Measurements from ENCODE around the gene REXO1.

The REXO1 gene

GRCh38 chr19:1837222-1837565, 11.1 kb downstream of the REXO1 start:
- H2BK12ac ChIP-seq (ENCODE audit: low read length in 2 of 2) = no peak overlapping the region
- no peak overlapping the region for H3K23ac ChIP-seq (ENCODE audit: low read length in 2 of 2)
- H2BK5ac ChIP-seq (ENCODE audit: low read depth, low read length, poor library complexity, severe bottlenecking) = no peak overlapping the region
- peaks cover 0 to 44% of the 10 kb centered on the region in 2 experiments for H3K36me3 ChIP-seq (ENCODE audit: control insufficient read depth in 1 of 2, insufficient read depth in 2 of 2, low read depth in 1 of 2, low read length in 2 of 2)
- no peak overlapping the region for H2BK120ac ChIP-seq (ENCODE audit: low read depth, low read length)
- no peak overlapping the region for H3K14ac ChIP-seq (ENCODE audit: low read length in 2 of 2)
- H3K18ac ChIP-seq (ENCODE audit: low read depth in 1 of 2, low read length in 2 of 2) = no peak overlapping the region
- H2AFZ ChIP-seq (ENCODE audit: low read depth, low read length) = no peak overlapping the region
- H3K9me3 ChIP-seq (ENCODE audit: control insufficient read depth, low read length) = no peaks in the 10 kb centered on the region
- H3K79me1 ChIP-seq (replicated peaks; ENCODE audit: low read length, poor library complexity, severe bottlenecking) = peaks cover 19% of the 10 kb centered on the region
- 79% methylated on average over 11 of the region's 11 CpGs for WGBS
- H3K27me3 ChIP-seq (ENCODE audit: control insufficient read depth in 1 of 2, insufficient read depth in 1 of 2, low read length in 2 of 2) = no peaks in the 10 kb centered on the region
- H3K4me2 ChIP-seq (ENCODE audit: low read length, poor library complexity, severe bottlenecking) = no peak overlapping the region
- H4K8ac ChIP-seq (ENCODE audit: low read length) = peak overlapping the region; percentile 42
- no peak overlapping the region for H3K9ac ChIP-seq (ENCODE audit: low read length)
- DNase-seq = no peak
- H3K4ac ChIP-seq (ENCODE audit: low read depth in 1 of 2, low read length in 2 of 2) = no peak overlapping the region
- H3K4me1 ChIP-seq (ENCODE audit: control insufficient read depth, insufficient read depth, low read depth, low read length) = peaks cover 20% of the 10 kb centered on the region
- no peak overlapping the region for H3K27ac ChIP-seq (ENCODE audit: low read length, poor library complexity, severe bottlenecking)
- peak overlapping the region in 1 of 2 experiments; percentile 14 for H3K4me3 ChIP-seq (ENCODE audit: insufficient read depth in 1 of 2, low read depth in 1 of 2, low read length in 2 of 2)
- no peak overlapping the region for H4K91ac ChIP-seq (ENCODE audit: low read length)
- H2BK15ac ChIP-seq (ENCODE audit: low read depth, poor library complexity, severe bottlenecking) = no peak overlapping the region
- H2AK5ac ChIP-seq (ENCODE audit: low read length, severe bottlenecking) = no peak overlapping the region

- H3K4me2 ChIP-seq (ENCODE audit: low read length, poor library complexity, severe bottlenecking) = no peak overlapping the region
- H3K4ac ChIP-seq (ENCODE audit: low read depth in 1 of 2, low read length in 2 of 2) = no peak overlapping the region
- H2BK12ac ChIP-seq (ENCODE audit: low read length in 2 of 2) = no peak overlapping the region
- no peak overlapping the region for H3K18ac ChIP-seq (ENCODE audit: low read depth in 1 of 2, low read length in 2 of 2)
- H4K91ac ChIP-seq (ENCODE audit: low read length) = no peak overlapping the region
- H3K23ac ChIP-seq (ENCODE audit: low read length in 2 of 2) = no peak overlapping the region
- H3K4me3 ChIP-seq (ENCODE audit: insufficient read depth in 1 of 2, low read depth in 1 of 2, low read length in 2 of 2) = no peak overlapping the region
- no peak overlapping the region for H2BK120ac ChIP-seq (ENCODE audit: low read depth, low read length)
- H3K14ac ChIP-seq (ENCODE audit: low read length in 2 of 2) = no peak overlapping the region
- no peak overlapping the region for H2AK5ac ChIP-seq (ENCODE audit: low read length, severe bottlenecking)
- H4K8ac ChIP-seq (ENCODE audit: low read length) = no peak overlapping the region
- H3K9ac ChIP-seq (ENCODE audit: low read length) = no peak overlapping the region
- H2AFZ ChIP-seq (ENCODE audit: low read depth, low read length) = no peak overlapping the region
- H3K27ac ChIP-seq (ENCODE audit: low read length, poor library complexity, severe bottlenecking) = no peak overlapping the region
- no peaks in the 10 kb centered on the region for H3K27me3 ChIP-seq (ENCODE audit: control insufficient read depth in 1 of 2, insufficient read depth in 1 of 2, low read length in 2 of 2)
- H3K9me3 ChIP-seq (ENCODE audit: control insufficient read depth, low read length) = no peaks in the 10 kb centered on the region
- DNase-seq = no peak
- peaks cover 0 to 48% of the 10 kb centered on the region in 2 experiments for H3K36me3 ChIP-seq (ENCODE audit: control insufficient read depth in 1 of 2, insufficient read depth in 2 of 2, low read depth in 1 of 2, low read length in 2 of 2)
- H2BK5ac ChIP-seq (ENCODE audit: low read depth, low read length, poor library complexity, severe bottlenecking) = no peak overlapping the region
- peaks cover 18% of the 10 kb centered on the region for H3K4me1 ChIP-seq (ENCODE audit: control insufficient read depth, insufficient read depth, low read depth, low read length)
- peaks cover 21% of the 10 kb centered on the region for H3K79me1 ChIP-seq (replicated peaks; ENCODE audit: low read length, poor library complexity, severe bottlenecking)
- no peak overlapping the region for H2BK15ac ChIP-seq (ENCODE audit: low read depth, poor library complexity, severe bottlenecking)
- 91% methylated on average over 31 of the region's 31 CpGs for WGBS
Observed at GRCh38 chr19:1836458-1837221, 11.6 kb downstream of the REXO1 start.

GRCh38 chr19:1833540-1833939, 14.7 kb downstream of the REXO1 start:
- Histone ChIP-seq H3K36me3 (ENCODE audit: control insufficient read depth in 1 of 2, insufficient read depth in 2 of 2, low read depth in 1 of 2, low read length in 2 of 2) (peaks cover 13 to 52% of the 10 kb centered on the region in 2 experiments), H3K4me3 (ENCODE audit: insufficient read depth in 1 of 2, low read depth in 1 of 2, low read length in 2 of 2) (no peak overlapping the region), H2AFZ (ENCODE audit: low read depth, low read length) (no peak overlapping the region), H4K8ac (ENCODE audit: low read length) (no peak overlapping the region), H3K9ac (ENCODE audit: low read length) (no peak overlapping the region), H2BK120ac (ENCODE audit: low read depth, low read length) (no peak overlapping the region), H3K4ac (ENCODE audit: low read depth in 1 of 2, low read length in 2 of 2) (no peak overlapping the region), H3K27me3 (ENCODE audit: control insufficient read depth in 1 of 2, insufficient read depth in 1 of 2, low read length in 2 of 2) (no peaks in the 10 kb centered on the region), H3K18ac (ENCODE audit: low read depth in 1 of 2, low read length in 2 of 2) (no peak overlapping the region), H3K4me2 (ENCODE audit: low read length, poor library complexity, severe bottlenecking) (no peak overlapping the region), H3K27ac (ENCODE audit: low read length, poor library complexity, severe bottlenecking) (no peak overlapping the region), H3K4me1 (ENCODE audit: control insufficient read depth, insufficient read depth, low read depth, low read length) (peaks cover 11% of the 10 kb centered on the region), H2BK12ac (ENCODE audit: low read length in 2 of 2) (no peak overlapping the region), H3K9me3 (ENCODE audit: control insufficient read depth, low read length) (no peaks in the 10 kb centered on the region), H3K23ac (ENCODE audit: low read length in 2 of 2) (no peak overlapping the region), H3K79me1 (replicated peaks; ENCODE audit: low read length, poor library complexity, severe bottlenecking) (peaks cover 24% of the 10 kb centered on the region), H3K14ac (ENCODE audit: low read length in 2 of 2) (no peak overlapping the region), H2BK15ac (ENCODE audit: low read depth, poor library complexity, severe bottlenecking) (no peak overlapping the region), H2AK5ac (ENCODE audit: low read length, severe bottlenecking) (no peak overlapping the region), H2BK5ac (ENCODE audit: low read depth, low read length, poor library complexity, severe bottlenecking) (no peak overlapping the region), H4K91ac (ENCODE audit: low read length) (no peak overlapping the region)
- 92% methylated on average over 15 of the region's 15 CpGs for WGBS
- DNase-seq = no peak

GRCh38 chr19:1832046-1832663, 16.1 kb downstream of the REXO1 start:
- Histone ChIP-seq H3K9ac (ENCODE audit: low read length) (no peak overlapping the region), H3K36me3 (ENCODE audit: control insufficient read depth in 1 of 2, insufficient read depth in 2 of 2, low read depth in 1 of 2, low read length in 2 of 2) (peaks cover 18 to 65% of the 10 kb centered on the region in 2 experiments), H3K9me3 (ENCODE audit: control insufficient read depth, low read length) (no peaks in the 10 kb centered on the region), H2AK5ac (ENCODE audit: low read length, severe bottlenecking) (no peak overlapping the region), H2BK120ac (ENCODE audit: low read depth, low read length) (no peak overlapping the region), H3K79me1 (replicated peaks; ENCODE audit: low read length, poor library complexity, severe bottlenecking) (peaks cover 34% of the 10 kb centered on the region), H3K18ac (ENCODE audit: low read depth in 1 of 2, low read length in 2 of 2) (no peak overlapping the region), H2BK15ac (ENCODE audit: low read depth, poor library complexity, severe bottlenecking) (no peak overlapping the region), H2BK12ac (ENCODE audit: low read length in 2 of 2) (no peak overlapping the region), H3K4me1 (ENCODE audit: control insufficient read depth, insufficient read depth, low read depth, low read length) (peaks cover 17% of the 10 kb centered on the region), H3K27ac (ENCODE audit: low read length, poor library complexity, severe bottlenecking) (no peak overlapping the region), H3K4me3 (ENCODE audit: insufficient read depth in 1 of 2, low read depth in 1 of 2, low read length in 2 of 2) (no peak overlapping the region), H2AFZ (ENCODE audit: low read depth, low read length) (no peak overlapping the region), H3K4me2 (ENCODE audit: low read length, poor library complexity, severe bottlenecking) (no peak overlapping the region), H3K23ac (ENCODE audit: low read length in 2 of 2) (no peak overlapping the region), H3K27me3 (ENCODE audit: control insufficient read depth in 1 of 2, insufficient read depth in 1 of 2, low read length in 2 of 2) (no peaks in the 10 kb centered on the region), H3K4ac (ENCODE audit: low read depth in 1 of 2, low read length in 2 of 2) (no peak overlapping the region), H2BK5ac (ENCODE audit: low read depth, low read length, poor library complexity, severe bottlenecking) (no peak overlapping the region), H3K14ac (ENCODE audit: low read length in 2 of 2) (no peak overlapping the region), H4K8ac (ENCODE audit: low read length) (no peak overlapping the region), H4K91ac (ENCODE audit: low read length) (no peak overlapping the region)
- no peak for DNase-seq
- 94% methylated on average over 26 of the region's 26 CpGs for WGBS

All from mesenchymal stem cell (in vitro differentiated cells and primary cell).